Measurements from ENCODE around the gene PRRC2B. TPM values are rescaled to one million over a fixed set of nuclear protein-coding genes. Genes with fewer than 3 reads are reported as not detected.

PRRC2B gene
- total RNA-seq, 1 experiment from 2014 or later = 170 TPM

GRCh38 chr9:131405428-131405827 lies 11.5 kb downstream of the PRRC2B start:
- ATAC-seq (no peak), DNase-seq (ENCODE audit: low read depth, low spot score) (no peak)
- H3K27ac ChIP-seq (ENCODE audit: low read depth, low read length) = no peak overlapping the region
- H3K9me2 ChIP-seq (ENCODE audit: insufficient read depth) = no peaks in the 10 kb centered on the region
- H4K20me1 ChIP-seq (ENCODE audit: insufficient read depth) = peaks cover 59% of the 10 kb centered on the region; the same call in 1 of the 2 replicates
- no peaks in the 10 kb centered on the region; a peak in 2 of 4 replicates for H3K36me3 ChIP-seq (ENCODE audit: control insufficient read depth in 1 of 2, insufficient read depth in 2 of 2, low read length in 2 of 2)
- POLR2A ChIA-PET = interaction anchor here (1.3 kb wide), 1 partner anchor 32 kb away, joined by 4 read pairs; no protein-coding TSS in a partner anchor
- RAD21 ChIA-PET (ENCODE audit: low non-redundant PET in 1 of 2, low total read pairs in 2 of 2, uncharacterized antibody in 2 of 2, unreplicated experiment in 2 of 2) = no interaction called here
- no TSS peak for BruUV-seq (replicated peaks)
- CTCF ChIA-PET = no interaction called here
- intact Hi-C loops (cut with micrococcal nuclease) = no loop called here
- no peaks in the 10 kb centered on the region for H3K27me3 ChIP-seq (ENCODE audit: insufficient read depth, low read length)
- H3K79me2 ChIP-seq (ENCODE audit: insufficient read depth, low read length) = peaks cover 99% of the 10 kb centered on the region
- no peak overlapping the region for H2AFZ ChIP-seq (ENCODE audit: low read depth, low read length, poor library complexity, severe bottlenecking)
- TF ChIP-seq POLR2AphosphoS5 (IDR thresholded peaks at IDR 0.05; ENCODE audit: low read depth, low read length) = no peak
- no peak for TF ChIP-seq ATF3 (IDR thresholded peaks at IDR 0.05)
- no peak for TF ChIP-seq ZFX (IDR thresholded peaks at IDR 0.05)
- no peak for TF ChIP-seq EZH2phosphoT487 (IDR thresholded peaks at IDR 0.05; ENCODE audit: borderline replicate concordance)
- TF ChIP-seq ZBTB33 (IDR thresholded peaks at IDR 0.05; ENCODE audit: extremely low read depth, insufficient replicate concordance, low read length) = no peak
- no peak for TF ChIP-seq YY1 (IDR thresholded peaks at IDR 0.05; ENCODE audit: extremely low read depth, insufficient replicate concordance, low read depth, low read length)
- TF ChIP-seq EGR1 (IDR thresholded peaks at IDR 0.05; ENCODE audit: low read depth) = no peak
- no peak overlapping the region for H3K4me2 ChIP-seq (ENCODE audit: low read length)
- peaks cover 17 to 44% of the 10 kb centered on the region in 2 experiments for H3K4me1 ChIP-seq (ENCODE audit: control insufficient read depth in 1 of 2, insufficient read depth in 2 of 2, low read length in 2 of 2)
- H3K9ac ChIP-seq (ENCODE audit: low read length) = no peak overlapping the region
- H3K9me3 ChIP-seq (ENCODE audit: control insufficient read depth in 1 of 2, insufficient read depth in 1 of 2, low read depth in 1 of 2, low read length in 2 of 2) = no peaks in the 10 kb centered on the region
- H3K4me3 ChIP-seq (replicated peaks in 1 of 2; ENCODE audit: low read depth in 1 of 2, low read length in 2 of 2) = no peak overlapping the region

Data from HCT116 (cell line).